GM21526 (cell line): ENCODE results near the gene PARD6B.
"Not testable (repeated sequence)": the region's sequence is repeated elsewhere in the genome, so short reads cannot be mapped to it uniquely, and the experiment has no call there.

Source experiments
- ATAC-seq: cut with Tn5 transposase; IDR thresholded peaks from one replicate; pipeline ENCODE4 v1.9.1; 2021; ENCODE audit warnings: moderate library complexity; ENCODE audit not compliant: unreplicated experiment, low FRiP score

PARD6B gene

DNA sequence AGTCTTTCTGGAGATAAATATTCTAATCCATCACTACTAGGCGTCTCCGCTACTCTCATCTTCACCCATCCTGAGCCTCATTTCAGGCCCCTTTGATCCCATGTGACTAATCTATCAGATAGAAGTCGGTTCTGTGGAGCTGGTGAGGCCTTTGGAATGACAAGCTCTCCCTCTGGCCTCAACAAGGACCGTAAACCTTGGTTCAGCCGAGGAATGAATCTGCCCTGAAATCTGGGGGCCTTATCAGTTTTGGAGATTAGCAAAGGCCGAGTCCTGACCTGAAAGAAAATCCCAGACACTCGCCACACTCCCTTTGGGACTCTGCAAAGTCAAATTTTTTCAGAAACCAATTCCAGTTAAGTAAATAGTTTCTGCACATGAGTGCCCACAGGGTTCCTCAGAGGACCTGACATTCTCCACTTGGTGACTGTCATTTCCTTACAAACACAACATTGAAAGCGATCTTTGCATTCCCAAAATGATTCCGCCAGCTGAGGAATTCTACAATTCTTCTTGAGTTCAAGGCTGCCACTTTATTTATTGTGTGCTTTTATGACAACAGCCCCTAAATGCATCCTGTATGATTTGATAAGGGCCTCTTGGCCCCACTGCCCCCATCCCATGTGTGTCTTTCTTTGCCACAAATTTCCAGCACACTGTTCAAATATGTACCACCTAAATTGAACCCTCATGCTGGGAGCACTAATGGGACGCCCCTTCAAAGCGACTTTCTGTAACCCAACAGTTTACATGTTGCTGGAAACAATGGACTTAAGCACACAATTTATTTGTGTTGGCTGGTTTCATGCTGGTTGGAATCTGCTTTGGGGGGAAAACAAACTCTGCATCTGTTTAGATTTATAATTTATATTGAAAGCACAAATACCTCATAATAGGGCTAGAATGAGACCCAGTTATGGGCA is 30.1 kb upstream of the PARD6B start:
- ATAC-seq = no peak

DNA sequence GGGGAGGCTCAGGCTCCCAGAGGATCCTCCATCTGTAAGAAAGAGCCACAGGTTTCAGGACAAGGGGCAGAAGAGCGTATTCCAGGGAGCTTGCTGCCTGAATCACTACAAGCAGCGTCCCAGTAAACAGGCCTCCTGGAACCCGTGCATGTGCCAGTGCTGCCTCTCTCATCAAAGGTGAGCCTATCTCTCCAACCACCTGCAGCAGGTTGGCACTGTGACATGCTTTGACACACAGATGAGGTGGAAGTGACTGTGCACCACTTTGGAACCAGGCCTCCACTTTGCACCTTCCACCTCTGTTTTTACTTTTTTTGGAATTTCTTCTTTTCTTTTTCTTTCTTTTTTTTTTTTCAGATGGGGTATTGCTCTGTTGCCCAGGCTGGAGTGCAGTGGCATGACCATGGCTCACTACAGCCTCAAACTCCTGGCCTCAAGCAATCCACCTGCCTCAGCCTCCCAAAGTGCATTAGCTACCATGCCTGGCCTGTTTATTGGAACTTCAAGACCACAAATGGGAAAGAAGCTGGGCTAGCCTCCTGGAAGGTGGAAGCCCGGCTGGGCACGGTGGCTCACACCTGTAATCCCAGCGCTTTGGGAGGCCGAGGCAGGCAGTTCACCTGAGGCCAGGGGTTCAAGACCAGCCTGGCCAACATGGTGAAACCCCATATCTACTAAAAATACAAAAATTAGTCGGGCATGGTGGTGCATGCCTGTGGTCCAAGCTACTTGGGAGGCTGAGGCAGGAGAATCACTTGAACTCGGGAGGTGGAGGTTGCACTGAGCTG is 27.5 kb upstream of the PARD6B start:
- ATAC-seq = not testable (repeated sequence)

DNA sequence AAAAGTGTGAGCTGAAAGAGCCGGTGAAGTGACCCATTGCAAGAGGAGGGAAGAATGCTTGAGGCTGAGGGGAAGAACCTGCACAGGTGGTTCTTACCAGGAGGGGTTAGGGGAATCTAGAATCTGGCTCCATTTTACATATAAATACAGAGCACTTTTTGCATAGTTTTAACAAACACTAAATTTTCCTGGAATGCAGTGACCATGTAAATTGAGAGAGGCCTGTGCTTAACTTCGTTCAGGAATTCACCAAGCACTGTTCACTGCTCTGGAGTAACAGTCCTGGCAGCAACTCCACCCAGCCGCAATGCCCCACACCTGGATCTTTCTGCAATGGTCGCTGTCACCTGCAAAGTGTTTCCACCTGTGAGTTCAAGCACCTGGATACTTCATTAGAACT is 26.9 kb upstream of the PARD6B start:
- ATAC-seq = no peak

DNA sequence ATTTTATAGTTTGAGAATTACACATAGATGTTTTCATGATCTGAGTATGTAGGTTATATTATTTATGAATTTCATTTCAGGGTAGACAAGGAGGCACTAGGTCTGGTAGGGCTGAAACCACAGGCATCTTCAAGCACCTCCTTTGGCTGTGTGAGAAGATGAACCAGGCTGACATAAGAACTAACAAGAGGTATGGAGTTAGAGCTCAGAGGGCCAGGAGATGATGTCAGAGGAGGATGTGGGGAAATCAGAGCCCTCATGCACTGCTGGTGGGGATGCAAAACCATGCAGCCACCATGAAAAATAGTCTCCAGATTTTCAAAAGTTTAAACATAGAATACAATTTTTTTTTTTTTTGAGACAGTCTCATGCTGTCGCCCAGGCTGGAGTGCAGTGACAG is 26.4 kb upstream of the PARD6B start:
- no peak for ATAC-seq

GRCh38 chr20:50708845-50709635 is 22.3 kb upstream of the PARD6B start:
- no peak for ATAC-seq

GRCh38 chr20:50709636-50709973 is 21.8 kb upstream of the PARD6B start:
- no peak for ATAC-seq

- no peak for ATAC-seq
Measured at GRCh38 chr20:50710492-50711063, 20.8 kb upstream of the PARD6B start.

DNA sequence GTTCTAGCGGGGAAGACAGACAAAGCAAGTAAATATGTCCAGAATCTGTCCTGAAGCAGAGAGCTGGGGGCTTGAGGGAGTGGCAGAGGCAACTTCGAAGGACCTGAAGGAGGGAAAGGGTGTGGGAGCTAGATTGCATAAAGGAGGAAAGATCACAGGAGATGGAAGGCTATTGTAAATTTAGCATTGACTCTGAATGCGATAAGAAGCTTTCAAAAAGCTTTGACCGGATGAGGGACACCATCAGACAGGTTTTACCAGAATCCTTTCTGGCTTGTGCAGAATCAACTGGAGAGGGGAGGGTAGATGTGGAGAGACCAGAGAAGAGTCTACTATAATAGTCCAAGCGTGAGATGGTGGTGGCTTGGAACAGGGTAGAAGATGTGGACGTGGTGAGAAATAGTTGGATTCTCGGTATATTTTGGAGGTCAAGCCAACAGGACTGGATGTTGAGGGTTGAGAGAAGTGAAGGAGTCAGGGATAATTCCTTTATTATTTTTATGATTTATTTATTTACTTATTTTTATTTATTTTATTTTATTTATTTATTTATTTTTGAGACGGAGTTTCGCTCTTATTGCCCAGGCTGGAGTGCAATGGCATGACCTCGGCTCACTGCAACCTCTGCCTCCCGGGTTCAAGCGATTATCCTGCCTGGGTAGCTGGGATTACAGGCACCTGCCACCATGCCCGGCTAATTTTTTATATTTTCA is 20.1 kb upstream of the PARD6B start:
- ATAC-seq = no peak

GRCh38 chr20:50712771-50713656 is 18.4 kb upstream of the PARD6B start:
- ATAC-seq = no peak

DNA sequence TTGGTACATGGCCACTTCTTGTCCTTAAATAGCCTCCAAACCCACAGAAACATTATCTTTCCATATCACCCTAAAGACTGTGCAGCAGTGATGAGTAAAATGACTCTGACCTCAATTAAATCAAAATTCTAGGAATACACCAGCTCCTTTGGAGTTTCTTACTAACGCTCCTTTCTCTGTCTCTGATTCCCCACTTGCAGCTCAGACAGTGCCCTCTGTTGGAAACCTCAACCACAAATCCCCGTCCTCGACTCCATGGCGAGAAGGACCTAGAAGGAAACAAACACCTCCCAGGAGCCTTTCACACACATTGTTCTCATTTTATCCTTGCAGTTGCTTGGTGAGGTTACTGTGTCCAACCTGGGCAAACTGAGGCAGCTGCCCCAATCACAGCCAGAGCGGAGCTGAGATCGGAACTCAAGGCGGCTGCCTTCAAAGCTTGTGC is 17.7 kb upstream of the PARD6B start:
- ATAC-seq = no peak

- not testable (repeated sequence) for ATAC-seq
Measured at GRCh38 chr20:50714426-50714825, 17.0 kb upstream of the PARD6B start.

DNA sequence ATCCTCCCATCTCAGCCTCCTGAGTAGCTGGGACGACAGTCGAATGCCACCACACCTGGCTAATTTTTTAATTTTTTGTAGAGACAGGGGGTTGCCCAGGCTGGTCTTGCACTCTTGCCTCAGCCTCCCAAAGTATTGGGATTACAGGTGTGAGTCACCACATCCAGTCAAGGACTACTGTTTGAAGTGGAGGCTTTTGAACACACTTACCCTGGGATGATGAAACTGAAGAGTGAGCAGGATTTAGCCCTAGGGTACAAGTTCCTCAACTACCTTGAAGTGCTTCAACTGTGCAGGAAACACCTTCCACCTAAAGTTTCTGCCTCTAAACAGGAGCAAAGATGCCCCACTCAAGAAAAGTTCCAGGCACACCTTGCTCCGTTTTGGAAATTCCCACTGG is 15.7 kb upstream of the PARD6B start:
- no peak for ATAC-seq

GRCh38 chr20:50716518-50716917 is 14.9 kb upstream of the PARD6B start:
- ATAC-seq = no peak

GRCh38 chr20:50717312-50717711 is 14.1 kb upstream of the PARD6B start:
- no peak for ATAC-seq

GRCh38 chr20:50717974-50718761 is 13.2 kb upstream of the PARD6B start:
- ATAC-seq = no peak

GRCh38 chr20:50719328-50719727 is 12.1 kb upstream of the PARD6B start:
- no peak for ATAC-seq

GRCh38 chr20:50720026-50720425 is 11.4 kb upstream of the PARD6B start:
- no peak for ATAC-seq

DNA sequence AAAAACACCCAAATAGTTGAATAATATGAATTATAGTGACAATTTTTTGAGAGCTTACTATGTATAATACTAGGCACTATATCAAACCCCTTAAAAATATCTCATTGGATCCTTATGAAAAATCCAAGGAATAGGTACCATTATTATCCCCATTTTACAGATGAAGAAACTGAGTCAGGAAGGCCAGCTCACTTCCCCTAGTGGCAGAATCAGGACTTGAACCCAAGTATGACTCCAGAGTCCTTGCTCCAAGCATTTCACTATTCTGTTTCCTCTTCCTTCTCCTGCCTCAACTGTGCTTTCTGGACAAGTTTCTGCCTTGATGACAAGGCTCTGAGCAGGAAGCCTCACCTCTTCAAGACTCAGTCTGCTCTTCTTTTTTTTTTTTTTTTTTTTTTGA is 10.8 kb upstream of the PARD6B start:
- ATAC-seq = no peak
